NCI-H2029 treated with DMSO at 0.1 percent for 48 hours (cell line): ENCODE measurements around the gene EHF.
A peak's percentile ranks its signal among the peaks of the same experiment; 100 is the strongest.

Source experiments
- DNase-seq: peaks from one replicate; lab custom pipeline; 2025; lab: John Stamatoyannopoulos, UW

The EHF gene

DNA sequence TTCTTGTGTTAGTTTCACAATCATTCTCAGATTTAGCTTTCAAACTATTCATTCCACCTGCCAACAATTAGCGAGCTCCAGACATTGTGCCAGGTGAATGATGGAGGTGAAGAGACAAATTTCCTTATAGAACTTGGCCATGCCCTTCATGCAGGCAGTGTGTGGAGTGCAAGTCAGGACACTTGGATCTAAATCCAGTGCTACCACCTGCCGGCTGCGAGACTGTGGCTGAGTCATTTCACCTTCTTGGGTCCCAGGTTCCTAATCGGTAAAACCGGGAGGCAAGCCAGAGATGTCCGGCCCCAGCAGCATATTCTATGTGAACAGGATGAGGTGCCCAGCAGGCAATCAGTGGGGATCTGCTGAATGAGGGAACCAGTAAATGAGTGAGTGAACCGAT lies 18.6 kb upstream of the EHF start:
- DNase-seq = no peak

DNA sequence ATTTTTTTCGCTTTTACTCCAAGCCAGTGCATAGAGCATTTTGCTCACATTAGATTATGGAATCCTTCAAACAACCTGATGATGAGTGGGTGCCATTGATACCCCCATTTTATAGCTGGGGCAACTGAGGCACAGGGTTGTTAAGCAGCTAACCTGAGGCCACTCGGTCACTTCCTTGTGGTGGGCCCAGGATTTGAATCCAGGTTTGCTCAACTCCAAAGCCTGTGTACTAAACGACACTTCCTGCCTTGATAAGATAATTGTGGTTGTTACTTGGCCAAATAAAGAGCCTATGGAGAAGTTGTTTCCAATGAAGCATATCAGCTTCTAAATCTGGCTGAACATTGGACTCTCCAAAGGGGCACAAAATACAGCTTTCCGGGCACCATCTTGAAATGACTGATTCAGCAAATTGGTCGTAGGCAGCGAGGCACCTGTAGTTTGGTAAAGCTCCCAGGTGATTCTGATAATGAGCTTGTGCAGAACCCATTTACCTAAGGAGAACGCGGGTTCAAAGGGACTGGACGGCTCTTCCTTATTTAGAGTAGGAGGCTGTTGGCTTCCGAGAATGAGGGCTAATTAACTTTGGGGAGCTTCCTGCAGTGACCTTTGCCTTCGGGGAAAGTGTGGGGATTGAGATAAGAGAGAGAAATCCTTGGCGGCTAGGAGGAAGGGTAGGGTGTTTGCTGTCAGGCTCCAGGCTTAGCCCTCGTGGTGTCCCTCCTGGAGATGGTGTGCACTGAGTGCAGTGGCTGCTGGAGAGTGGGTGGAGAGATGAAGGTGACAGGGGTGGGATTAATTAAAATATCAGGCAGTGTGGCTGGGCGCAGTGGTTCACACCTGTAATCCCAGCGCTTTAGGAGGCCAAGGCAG lies 17.5 kb upstream of the EHF start:
- no peak for DNase-seq

DNA sequence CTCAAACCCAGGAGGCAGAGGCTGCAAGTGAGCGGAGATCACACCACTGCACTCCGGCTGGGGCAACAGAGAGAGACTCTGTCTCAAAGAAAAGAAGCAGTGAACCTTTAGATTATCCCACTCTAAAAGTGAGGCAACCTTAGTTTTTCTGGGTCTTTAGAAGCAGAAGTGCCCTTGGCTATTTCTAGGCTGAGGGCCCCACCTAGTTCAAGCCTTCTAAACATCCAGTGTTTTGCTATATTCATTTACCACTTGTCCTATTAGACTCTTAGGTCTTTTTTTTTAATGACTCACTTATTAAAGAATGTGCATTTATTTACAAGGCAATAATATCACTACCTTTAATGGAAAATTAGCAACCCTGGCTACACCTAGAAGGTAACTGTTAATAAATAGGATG lies 16.7 kb upstream of the EHF start:
- DNase-seq = no peak

DNA sequence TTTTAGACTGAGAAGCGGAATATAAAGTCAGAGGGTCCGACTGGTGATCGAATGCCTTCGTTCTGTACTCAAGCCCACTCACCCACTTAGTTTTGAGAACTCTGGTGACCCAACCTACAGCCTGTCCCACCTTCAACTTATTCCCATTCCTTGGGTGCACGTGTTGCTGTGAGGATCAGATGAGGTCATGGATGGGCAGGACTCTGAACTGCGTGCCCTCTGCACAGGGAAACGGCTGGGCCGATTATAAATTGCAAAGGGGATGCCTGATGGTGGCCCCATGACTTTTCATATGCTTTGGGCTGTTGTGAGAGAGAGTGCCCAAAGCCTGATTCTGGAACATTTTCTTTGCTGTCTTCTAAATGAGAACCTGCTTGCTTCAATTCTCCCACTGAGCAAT lies 16.0 kb upstream of the EHF start:
- no peak for DNase-seq

DNA sequence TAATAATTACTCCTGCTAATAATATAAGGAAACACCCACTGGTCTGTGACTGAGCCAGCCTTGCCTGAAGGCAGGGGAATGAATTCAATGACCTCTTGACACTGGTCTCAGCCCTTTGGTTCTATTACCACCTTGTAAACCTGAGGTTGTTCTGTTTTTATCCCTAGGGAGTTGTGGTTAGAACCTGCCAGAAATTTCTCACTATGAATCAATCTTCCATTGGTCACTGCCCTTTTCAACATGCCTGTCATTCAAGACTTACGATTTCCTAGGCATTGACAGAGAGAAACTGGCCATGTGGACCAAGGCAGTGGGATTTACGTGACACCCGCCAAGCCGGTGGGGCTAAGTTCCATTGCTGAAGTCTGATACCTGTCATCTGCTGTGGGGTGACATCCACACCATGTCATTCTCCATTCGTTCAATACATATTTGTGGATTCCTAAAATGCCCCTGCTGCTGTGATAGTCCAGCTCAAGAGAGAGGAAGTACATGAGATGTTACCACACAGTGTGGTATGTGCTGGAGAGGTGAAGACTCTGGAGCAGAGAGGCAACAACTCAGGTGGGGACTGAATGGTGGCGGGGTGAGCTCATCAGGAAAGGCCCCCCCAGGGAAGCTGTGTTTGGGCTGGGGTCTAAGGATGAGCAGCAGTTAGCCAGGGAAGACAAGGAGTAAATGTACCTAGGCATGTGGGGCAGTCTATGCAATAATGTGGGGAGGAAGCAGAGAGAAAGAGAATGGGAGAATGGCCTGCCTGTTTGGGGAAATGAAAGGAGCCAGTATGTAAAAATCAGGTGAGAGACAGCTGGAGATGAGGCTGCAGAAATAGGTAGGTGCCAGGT lies 15.2 kb upstream of the EHF start:
- DNase-seq = no peak

DNA sequence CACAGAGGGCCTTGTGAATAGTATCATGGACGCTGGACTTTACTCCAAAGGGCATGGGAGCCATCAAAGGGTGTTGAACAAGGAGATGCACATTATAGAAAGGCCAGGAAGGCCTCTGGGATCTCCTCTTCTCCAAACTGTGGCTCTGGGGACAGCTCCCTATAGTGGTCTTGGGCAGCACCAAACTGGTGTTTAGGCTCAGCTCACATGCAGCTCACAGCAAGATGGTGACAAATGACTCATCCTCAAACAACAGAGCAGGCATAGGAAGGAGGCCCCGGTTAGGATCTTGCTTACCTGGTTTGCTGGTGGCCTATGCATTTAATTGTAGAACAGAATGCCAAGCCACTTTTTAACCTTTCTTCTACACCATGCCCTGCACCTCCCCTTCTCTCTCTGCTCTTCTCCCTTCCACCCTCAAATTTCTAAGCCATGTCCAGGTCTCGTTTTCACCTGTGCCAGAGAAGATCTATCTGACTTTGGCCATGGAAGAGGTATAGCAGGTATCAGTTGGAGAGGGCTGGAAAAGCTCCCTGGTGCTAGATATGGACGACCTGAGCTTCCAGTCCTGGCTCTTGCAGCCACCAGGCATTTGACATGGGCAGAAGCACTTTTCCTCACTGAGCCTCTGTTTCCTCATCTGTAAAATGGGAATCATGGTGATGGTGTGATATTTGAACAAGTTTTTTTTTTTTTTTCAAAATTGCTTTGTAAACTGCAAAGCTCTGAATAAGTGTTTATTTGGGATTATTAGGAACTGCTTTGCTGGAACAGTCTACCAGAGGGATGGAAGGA lies 14.4 kb upstream of the EHF start:
- no peak for DNase-seq

DNA sequence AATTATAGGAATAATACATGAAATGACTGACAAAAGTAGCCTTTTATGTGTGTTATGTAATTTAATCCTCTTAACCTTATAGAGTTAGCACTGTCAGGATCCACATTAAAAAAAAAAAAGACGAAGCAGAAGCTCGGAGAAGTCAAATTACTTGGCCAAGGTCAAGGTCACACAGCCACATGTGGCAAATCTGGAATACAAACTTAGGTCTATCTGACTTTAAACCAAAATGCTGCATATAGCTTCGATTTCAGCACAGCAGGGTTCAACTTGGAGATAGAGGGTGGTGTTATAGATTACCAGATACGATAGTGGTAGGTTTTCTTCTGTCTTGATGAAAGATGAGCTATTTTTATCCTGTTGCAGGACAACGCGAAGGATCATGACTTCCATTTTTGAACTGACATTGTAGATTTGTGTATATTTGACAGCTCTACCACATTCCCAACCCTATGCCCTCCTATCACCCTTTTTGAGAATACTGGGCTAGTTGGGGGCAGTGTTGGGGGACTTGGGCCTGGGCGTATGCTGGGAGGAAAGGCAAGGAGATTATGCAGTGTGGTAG lies 11.6 kb upstream of the EHF start:
- no peak for DNase-seq

DNA sequence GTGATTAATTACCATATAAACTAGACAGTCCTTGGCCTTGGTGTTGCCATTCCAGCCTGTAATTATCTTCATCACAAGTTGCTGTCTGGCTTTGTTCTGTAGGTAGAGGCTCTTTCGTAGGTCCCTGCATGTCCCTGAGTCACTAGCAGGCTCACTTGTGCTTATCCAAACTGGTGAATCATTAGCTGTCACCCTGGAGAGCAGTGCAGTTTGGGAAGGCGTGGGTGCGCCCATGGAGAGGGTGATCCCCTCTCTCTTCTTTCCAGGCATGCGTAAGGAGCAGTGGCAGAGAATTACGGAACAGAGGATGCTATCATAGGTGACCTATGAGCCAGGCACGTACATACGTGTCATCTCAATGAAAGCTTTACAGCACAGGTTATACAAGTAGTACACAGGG lies 11.0 kb upstream of the EHF start:
- DNase-seq = no peak

DNA sequence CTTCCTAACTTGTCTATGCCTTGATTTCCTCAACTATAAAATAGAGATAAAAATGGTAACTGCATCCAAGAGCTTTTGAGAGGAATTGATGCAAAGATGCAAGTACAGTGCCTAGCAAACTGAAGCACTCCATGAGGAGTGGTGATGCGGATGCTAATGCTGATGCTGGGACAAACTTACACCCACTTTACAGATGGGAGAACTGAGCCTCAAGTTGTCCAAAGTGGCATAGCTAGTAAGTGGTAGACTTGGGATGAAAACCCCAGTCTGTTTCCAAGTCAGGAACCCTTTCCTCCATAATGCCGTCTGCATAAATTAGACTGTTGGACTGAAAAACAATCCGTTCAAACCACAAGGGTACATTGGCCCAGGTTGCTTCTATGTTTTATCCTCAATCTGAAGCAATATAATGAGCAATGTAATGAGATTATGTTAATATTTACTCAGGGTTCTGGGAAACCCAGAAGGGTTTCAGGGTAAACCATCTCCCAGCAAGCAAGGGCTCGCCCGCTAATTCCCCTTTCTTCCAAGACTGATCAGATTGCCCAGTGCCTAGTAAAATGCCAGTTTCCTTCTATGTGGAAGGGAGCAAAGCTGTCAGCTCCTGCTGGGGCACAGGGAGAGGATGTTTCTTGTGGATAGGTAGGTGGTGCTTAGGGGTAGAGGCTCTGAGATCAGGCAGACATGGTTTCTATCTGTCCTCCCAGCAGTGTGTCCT lies 10.4 kb upstream of the EHF start:
- DNase-seq = no peak

DNA sequence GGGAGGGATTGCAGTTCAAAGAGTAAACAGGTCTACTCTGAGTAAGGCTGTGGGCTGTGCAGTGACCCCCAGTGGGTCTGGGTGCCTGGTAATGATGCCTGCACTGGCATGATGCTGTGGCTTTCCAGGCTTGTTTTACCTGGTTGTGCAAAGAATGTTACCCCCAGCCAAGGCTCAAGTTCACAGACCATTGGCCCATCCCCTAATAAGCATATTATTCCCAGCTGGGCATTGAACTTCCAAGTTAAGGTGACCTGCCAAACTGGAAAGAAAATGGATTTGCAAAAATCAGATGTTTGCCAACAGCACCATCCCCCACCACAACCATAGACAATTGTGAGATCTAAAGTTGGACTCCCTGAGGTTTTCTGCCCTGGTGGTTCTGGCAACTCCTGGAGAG lies 7.9 kb upstream of the EHF start:
- no peak for DNase-seq

DNA sequence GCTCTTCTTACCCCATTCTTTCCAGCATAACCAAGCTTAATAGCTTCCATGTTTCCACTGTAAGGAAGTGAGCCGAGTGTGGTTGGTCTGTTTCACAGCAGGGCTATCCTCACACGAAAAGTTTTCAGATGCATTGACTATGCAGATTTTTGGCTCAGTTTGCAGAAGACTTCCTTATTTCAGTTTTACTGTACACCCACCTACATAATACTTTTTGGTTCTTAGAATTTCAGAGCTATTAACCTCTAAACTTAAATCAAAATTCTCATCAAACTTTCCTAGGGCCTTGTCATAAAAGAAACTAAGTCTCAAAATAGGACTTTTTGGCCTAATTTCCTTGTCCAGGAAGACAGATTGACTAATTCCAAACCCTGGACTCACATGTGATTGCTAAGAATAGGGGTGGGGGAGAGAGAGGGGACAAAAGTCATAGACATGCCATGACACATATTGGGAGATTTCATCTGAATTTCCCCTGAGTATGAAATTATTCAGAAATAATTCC lies 7.3 kb upstream of the EHF start:
- DNase-seq = no peak

DNA sequence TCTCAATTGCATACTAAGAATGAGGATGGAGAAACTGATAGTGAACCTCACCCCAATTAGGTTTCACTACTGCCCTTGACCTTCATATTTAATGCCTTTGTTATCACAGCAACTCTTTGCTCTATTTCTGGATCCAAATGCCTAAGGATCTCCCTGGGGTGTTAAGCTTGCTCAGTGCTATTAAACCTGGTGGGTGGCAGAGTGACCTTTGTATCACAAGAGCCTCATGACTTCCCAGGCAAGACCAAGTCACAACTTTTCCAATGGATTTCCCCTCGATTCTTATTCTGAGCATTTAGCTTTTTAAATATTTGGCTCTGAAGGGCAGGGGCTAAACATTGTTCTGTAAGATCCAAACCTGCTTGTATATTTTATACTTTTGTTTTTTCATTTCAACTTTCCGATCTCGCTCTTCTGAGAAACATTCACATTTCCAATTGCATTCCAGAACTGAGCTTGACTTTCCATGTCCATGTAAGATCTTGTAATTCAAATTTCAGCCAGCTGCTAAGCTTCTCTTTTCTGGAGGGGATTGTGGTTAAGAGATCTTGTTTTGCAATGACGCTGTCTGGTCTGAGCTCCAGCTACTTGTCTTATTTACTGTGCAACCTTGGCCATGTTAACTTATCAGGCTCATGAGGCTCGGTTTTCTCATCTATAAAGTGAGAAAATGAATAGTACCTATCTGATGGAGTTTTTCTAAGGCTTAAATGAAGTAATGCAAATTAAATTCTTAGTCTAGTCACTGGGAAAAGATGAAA lies 6.4 kb upstream of the EHF start:
- no peak for DNase-seq

DNA sequence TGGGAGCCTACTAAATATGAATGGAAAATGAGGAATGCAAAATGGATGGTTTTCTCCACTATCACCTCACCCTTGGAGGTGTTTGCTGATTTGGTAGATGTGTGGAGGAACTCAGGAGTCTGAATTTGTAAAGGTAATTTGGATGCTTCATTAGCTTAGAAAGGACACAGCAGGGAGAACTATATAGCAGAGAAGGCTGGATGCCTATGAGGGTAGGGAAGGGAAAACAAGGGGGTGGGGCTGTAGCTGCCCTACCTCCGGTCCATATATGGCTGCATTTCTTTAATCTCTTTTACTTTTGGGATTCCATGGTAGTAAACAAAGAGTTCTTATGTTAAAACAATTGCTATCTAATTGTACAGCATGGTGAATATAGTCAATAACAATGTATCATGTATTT lies 4.8 kb upstream of the EHF start:
- no peak for DNase-seq

DNA sequence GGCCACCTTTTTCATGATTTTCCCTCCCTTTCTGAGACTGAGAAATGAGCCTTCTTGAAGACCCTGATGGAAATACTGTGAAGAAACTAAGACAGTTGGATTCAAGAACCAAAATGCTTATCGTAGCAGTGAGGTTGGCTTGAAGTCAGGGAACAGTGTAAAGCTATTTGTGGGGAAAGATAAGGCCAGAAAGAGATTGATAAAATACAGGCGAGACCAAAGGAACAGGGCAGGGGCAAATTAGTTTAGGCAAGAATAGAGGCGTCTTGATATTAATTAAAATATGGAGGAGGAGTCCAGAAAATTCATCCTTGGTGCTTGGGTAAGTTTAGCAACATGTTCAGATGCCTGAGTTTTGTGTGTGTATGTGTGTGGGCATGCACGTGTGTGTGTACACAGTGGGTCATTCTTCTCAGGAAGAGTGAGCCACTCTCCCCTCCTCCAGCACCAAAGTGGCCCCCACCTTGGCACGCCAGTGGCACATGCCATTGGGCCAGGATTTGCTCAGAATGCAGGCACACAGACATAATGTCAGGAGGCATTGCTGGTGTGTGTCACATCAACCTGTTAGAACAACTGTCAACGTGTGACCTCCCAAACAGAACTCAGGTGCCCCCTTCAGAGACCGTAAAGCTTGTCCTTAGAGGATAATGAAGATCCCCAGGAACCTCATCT lies 3.9 kb upstream of the EHF start:
- DNase-seq = no peak

DNA sequence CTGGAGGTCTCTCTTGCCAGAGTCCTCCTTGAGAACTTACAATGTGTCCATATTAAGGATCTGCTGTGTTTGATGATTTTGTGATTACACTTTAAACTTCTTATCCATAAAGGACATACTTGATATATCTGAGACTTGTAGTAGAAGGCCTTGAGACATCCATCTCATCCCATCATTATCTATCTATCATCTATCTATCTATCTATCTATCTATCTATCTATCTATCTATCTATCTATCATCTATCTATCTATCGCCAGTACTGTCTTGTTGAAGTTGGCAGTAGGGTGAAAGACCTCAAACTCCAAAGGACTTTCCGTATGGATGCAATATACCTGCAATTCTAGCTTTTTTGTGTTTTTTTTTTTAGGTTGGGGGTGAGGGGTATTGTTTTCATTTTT lies 2.5 kb upstream of the EHF start:
- DNase-seq = no peak

DNA sequence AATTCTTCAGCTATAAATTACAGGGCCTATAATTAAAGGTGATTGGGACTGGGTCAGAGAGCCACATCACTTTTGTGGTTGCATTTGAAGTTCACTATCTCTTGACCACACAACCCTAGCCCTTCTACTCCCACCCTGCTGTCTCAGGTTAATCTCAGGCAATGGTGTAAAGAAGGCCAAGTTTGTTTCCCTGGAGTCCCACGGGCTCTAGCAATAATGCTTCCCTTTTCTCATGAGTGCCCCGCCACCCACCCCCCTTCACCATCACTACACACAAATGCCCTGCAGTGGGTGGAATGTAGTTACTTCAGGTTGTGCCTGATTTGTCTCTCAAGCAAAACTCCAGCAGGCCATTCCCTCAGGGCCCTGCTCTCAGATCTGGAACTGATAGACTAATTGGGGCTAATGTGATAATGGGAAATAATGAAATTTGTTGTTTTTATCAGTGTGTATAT lies 1.8 kb upstream of the EHF start:
- no peak for DNase-seq

DNA sequence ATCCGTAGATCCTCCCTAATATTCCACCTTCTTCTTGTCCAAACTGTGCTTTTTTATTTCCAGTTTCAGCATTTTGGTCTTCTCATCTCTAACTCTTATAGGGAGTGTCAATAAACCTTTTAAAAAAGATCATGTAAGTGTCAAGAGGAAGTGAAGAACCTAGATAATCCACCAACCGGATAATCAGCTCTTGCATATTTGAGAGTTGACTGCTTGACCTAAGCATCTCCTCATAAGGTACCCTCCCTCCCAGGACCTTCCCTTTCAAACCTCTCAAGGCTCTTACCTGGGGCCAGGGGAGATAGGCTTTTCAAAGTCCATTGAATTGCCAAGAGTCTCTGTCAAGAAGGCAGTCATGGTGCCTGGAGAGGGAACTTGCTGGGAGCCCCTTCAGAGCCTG lies 691 bp upstream of the EHF start:
- DNase-seq = no peak

DNA sequence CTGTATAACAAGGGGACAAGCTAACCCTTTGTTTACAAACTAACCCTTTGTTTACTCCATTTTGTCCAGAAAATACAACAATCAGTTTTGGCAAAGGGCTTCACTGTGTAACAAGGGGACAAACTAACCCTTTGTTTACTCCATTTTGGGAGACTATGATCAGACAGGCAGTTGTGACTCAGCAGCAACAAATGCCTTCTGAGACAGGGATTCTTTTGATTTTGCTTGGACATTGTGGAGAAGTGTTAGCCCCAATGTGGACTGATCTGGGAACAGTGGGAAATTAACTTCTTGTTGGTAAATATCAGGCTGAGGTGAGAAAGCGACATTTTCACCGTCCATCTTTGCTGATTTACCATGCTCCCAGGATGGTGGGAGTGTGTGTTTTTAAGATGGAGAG lies 983 bp downstream of the EHF start:
- no peak for DNase-seq

DNA sequence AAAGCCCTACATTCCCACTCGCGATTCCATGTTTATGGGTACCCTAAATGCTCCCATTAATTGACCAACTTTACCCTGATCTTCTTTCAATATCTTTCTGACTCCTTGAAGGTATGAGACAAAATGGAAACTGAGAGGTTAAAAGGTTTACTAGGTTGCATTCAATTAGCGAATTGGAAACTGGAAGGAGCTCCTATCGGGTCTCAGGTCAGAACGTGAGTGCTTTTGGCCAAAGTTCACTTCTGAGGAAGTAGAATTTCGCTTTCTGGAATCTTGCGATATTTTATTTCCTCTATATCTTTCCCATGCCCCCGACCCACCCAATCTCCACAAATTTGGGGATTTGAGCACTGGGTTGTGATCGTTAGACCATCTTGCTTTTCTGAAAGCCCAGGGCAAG lies 2.6 kb downstream of the EHF start:
- DNase-seq = no peak

DNA sequence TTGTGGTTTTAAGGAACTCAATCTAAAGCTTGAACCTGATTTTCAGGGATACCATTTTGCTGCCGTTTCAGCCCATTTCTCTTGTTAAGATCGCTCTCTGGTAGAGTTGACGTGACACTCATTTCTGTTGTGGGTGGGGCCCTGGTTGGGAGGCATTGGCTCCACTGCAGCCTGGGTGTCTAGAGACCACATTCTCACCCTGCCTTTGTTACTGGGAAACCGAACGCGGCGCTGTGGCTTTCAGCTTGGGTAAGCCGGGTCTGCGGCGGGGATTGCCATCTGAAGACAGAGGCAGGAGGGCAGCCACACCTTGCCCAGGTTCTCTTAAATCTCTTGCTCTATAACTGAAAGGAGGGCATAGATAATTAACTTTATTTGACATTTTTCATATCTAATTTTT lies 3.2 kb downstream of the EHF start:
- peak; percentile 49 for DNase-seq
